HG02763 (cell line): ENCODE results near the gene SIPA1L3.

Source experiments
- ATAC-seq: cut with Tn5 transposase; IDR thresholded peaks from one replicate; pipeline ENCODE4 v1.9.1; 2021; ENCODE audit warnings: mild to moderate bottlenecking, moderate library complexity; ENCODE audit not compliant: unreplicated experiment

Gene SIPA1L3

DNA sequence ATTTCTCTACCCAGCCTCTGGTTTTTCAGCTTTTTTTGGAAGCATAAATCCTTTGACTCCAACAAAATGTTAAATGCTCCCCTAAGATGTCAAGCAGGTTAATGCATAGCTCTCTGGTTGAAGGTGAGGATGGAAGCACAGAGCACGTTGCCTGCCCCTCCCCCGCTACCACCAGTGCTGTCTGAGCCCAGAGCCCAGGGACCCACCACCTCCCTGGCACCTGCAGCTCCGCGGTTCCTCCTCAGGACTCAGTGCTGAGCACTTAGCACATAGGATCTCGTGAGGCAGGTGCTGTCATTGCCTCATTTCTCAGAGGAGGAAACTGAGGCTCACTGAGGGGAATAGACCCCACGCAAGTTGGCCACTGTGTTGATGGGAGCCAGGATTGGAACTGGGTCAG lies 268.4 kb downstream of the SIPA1L3 start:
- ATAC-seq: no peak

DNA sequence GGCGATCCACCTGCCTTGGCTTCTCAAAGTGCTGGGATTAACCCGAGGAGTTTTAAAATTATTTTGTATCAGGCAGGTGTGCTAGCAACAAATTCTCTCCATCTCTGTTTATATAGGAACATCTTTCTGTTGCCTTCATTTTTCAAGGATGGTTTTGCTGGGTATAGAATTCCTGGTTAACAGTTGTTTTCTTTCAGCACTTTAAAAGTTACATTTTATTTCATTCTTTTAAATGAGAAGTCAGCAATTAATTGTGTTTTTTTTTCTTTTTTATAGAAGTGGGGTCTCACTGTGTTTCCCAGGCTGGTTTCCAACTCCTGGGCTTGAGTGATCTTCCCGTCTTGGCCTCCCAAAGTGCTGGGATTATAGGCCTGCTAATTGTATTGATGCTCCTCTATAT lies 273.1 kb downstream of the SIPA1L3 start:
- no peak for ATAC-seq

DNA sequence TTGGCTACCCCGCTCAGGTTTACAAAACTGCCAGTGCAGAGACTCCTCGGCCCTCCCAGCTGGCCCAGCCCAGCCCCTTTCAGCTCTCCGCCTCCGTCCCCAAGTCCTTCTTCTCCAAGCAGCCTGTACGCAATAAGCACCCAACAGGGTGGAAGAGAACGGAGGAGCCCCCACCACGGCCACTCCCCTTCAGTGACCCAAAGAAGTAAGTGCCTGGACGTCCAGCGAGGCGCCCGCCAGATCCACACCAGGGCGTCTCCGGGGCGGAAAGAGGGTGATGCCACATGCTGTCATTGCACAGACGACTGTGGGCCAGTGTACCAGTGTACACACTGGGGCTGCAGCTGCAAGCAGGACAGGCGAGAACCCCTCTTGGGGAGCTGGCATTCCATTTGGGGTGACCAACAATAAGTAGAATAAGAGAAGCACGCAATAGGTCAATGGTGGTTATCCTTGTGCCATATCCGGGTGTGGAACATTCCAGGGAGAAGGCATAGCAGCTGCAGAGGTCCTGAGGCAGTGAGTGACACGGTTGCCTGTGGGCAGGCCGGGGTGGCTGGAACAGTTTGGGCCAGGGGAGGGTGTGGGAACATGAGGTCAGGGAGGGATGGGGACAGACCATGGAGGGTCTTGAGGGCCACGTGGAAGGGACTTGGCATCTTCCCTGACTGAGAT lies 275.7 kb downstream of the SIPA1L3 start:
- ATAC-seq: no peak

DNA sequence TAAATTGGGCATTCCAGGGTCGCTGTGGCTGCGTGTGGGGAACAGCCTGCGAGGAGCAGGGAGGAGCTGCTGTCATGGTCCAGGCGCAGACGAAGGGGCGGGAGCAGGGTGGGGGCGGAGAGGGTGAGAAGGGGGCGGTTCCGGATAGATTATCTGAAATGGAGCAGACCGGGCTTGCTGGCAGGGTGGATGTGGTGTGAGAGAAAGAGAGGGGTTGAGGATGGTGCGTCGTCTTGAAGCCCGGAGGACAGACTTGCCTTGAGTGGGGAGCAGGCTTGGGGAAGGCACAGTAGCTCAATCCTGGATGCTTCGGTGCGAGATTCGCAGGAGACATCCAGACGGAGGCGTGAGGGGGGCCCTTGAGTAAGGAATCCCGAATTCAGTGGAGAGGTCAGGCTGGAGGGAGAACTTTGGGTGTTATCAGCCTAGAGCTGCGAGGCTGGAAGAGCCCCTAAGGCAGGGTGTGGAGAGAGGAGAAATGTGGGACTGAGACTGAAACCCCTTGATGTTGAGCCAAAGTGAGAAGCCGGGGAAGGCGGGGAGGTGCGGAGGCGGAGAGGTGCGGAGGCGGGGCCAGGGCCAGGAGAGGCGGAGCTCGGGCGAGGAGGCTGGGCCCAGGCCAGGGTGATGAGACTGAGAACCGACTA lies 276.4 kb downstream of the SIPA1L3 start:
- ATAC-seq: no peak

DNA sequence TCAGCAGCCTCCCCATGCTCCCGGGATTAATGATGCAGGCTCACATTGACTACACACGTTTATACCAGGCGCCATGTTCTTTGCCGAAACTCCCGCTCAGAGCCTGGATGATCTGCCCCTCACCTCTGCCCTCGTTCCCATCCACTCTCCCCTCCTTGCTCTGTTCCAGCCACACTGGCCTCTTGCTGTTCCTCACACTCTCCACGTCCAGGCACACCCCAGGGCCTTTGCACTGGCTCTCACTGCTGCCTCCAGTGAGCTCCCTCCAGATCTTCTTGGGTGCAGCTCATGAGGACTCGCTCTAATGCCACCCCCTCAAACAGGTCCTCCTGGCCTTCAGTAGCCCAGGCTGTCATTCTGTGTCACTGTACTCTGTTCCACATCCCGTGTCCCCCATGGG lies 277.8 kb downstream of the SIPA1L3 start:
- no peak for ATAC-seq

DNA sequence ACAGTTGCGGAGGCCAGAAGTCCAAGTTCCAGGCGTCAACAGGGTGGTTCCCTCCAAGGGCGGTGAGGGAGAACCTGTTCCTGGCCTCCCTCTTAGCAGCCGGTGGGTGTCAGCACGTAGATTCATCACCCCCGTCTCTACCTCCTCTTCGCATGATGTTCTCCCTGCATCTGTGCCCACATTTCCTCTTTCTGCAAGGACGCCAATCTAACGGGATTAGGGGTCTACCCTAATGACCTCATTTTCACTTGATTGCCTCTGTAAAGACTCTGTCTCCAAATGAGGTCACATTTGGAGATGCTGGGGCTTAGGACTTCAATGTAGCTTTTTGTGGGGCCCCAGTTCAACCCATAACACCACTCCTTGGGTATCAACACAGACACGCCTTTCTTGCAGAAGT lies 278.6 kb downstream of the SIPA1L3 start:
- ATAC-seq: no peak

DNA sequence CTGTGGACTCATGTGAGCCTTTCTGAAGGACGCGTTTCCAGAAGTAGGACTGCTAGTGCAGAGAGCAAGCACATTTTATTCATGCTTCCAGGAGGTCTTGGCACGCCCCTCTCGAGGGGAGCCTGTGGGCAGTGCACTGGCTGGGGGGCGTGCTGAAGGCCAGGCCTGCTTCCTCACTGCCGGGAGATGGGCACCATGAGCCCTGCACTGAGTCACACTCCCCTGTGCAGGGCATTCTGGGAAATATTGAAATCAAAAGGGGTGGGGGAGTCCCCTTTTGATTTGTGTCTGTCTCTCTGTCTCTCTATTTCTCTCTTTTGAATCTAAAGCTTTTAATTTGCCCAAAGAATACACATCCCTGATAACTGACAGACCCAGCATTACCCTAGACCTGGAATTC lies 283.1 kb downstream of the SIPA1L3 start:
- no peak for ATAC-seq

DNA sequence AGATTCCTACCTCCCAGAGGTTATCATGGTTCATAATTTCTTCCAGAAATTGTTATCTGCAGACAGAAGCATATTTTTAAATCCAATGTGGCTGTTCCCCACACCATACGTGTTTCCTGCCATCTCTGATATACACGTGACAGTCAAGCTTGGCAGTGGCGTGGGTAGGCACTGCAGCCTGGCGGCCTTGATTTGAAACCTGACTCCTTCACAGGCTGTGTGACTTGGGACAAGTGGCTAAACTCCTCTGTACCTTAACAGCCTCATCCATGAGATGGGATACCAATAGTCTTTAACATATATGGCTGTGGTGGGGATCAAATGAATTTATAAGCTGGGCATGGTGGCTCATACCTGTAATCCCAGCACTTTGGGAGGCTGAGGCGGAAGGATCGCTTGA lies 283.8 kb downstream of the SIPA1L3 start:
- ATAC-seq: no peak

DNA sequence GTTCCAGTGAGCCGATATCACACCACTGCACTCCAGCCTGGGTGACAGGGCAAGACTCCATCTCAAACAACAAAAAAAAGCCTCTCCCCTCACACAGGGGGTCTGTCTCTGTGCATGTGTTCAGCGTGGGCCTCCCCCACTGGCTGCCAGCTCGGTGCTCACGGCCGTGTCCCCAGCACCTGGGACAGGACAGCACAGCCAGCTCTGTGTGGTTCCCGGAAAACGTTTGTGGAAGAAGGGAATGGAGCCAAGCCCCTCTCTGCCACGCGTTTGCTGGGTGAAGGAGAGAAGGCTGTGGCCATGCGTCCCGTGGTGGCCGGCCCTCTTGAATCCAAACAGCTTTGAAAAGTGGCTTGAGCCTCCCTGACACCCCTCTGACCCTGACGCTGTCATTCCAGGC lies 284.7 kb downstream of the SIPA1L3 start:
- ATAC-seq: no peak

DNA sequence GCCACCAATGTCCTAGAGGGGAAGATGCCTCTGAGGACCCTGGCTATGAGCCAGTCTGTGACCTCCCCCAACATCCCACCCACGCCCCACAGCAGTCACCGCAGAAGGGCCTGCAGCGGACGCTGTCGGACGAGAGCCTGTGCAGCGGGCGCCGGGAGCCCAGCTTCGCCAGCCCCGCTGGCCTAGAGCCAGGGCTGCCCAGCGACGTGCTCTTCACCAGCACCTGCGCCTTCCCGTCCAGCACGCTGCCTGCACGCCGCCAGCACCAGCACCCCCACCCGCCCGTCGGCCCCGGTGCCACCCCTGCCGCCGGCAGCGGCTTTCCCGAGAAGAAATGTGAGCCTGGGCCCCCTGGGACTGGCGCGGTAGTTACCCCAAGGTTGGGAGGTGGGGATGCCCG lies 286.4 kb downstream of the SIPA1L3 start:
- no peak for ATAC-seq

DNA sequence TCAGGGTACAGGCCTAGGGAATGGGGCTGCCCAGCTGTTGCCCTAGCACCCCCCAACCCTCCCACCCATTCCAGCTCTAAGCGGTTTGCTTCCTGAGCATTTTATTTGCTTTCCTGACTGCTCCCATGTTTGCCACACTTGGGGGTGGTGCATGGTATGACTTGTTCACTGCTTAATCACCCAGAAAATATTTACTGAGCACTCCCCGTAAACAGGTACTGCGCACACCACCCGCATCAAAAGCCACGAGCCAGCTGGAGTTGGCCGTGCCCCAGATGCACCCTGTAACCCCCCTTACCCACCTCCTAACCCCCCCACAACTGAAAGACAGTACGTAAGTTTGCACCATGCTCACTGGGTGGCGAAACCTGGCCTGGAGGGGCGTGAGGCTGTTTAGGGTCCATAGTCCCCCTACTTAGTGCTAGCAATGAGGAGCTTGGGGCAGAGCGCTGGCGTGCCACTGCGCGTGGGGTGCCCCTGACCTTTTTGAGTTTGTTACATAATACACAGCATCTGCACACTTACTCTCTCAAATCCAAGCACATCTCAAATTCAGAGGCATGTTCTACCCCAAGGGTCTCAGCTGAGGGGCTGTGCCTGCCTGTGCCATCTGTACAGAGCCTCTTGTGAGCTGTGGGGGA lies 287.2 kb downstream of the SIPA1L3 start:
- ATAC-seq: no peak

DNA sequence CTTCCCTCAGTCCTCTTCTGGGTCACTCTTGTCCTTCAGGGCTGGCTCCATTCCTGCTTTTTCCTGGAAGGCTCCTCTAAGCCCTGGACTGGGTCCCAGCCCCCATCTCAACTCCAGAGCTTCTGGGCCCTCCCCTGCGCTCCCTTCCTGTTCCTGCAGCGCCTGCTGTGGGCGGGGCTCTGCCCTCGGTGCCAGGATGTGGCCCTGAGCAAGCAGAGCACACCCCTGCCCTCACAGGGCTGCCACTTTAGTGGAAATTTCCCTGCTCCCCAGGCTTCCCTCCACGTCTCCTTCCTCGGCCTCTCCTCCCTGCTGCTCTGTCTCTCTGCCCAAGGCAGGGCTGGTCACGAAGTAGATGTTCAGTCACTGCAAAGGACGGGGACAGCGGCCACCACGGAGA lies 288.2 kb downstream of the SIPA1L3 start:
- no peak for ATAC-seq

DNA sequence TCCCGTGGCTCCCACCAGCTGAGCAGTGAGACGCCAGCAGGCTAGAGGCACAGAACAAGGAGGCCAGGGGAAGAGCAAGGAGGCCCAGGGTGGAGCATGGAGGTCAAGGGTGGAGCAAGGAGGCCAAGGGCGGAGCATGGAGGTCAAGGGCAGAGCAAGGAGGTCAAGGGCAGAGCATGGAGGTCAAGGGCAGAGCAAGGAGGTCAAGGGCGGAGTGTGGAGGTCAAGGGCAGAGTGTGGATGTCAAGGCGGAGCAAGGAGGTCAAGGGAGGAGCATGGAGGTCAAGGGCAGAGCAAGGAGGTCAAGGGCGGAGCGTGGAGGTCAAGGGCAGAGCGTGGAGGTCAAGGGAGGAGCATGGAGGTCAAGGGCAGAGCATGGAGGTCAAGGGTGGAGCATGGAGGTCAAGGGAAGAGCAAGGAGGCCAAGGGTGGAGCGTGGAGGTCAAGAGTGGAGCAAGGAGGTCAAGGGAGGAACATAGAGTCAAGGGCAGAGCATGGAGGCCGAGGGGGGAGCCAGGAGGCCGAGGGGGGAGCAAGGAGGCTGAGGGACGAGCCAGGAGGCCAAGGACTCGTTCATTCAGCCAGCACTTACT lies 289.3 kb downstream of the SIPA1L3 start:
- ATAC-seq: no peak

DNA sequence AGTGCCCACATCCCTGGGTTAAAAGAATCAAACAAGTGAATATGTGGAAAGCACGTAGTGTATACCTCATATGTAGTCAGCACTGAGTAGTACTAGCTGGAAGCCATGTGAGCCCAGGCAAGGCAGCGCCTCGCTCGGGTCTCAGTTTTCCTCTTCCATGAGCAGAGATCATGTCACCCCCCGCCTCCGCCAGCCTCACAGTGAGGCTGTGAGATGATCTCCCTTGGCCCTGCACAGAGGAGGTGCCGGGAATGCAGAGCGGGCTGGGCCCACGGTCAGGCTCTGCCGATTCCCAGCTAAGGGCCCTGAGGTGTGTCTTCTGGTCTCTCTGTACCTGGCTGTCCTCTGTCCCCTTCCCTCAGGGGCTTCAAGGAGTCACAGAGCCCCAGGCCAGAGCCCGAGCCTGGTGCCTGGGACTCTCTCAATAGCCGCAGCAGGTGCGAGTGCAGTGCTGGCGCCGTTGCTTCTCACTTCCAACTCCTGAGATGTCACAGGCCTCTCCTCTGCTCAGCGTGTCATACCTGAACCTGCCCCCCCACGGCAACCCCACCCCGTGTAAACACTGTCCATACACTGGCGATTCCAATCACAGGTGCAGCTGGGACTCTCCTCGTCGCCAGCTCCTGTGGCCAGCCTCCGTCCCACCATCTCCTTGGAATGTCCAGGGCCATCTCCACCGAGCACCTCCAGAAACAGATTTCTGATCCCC lies 290.1 kb downstream of the SIPA1L3 start:
- no peak for ATAC-seq

DNA sequence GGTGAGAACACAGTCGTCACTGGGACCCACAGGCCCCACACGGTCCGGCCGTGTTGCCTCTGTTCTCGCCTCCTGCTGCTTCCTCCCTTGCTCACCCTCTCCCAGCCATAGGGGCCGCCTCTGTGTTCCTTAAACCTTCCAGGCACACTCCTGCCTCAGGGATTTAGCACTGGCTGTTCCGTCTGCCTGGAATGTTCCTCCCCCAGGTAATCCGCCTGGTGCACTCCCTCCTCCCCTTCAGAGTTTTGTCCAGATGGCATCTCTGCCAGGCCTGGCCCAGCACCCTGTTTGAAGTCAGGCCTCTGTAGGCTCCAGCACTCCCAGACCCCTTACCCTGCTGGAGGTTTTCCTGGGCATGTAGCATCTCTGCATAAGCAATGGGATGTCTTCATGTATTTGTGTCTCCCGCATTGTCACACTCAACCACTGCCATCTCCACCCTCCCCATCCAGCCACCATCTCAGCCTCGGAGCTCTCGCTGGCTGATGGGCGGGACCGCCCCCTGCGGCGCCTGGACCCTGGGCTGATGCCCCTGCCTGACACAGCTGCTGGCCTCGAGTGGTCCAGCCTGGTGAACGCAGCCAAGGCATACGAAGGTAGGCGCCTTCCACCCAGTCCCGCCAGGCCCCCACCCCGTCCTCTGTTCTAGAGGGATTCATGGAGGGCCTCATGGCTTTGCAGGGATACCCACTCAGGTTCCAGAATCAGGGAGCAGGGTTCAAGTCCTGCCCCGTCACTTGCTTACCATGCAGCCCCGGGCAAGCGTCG lies 291.1 kb downstream of the SIPA1L3 start:
- no peak for ATAC-seq

DNA sequence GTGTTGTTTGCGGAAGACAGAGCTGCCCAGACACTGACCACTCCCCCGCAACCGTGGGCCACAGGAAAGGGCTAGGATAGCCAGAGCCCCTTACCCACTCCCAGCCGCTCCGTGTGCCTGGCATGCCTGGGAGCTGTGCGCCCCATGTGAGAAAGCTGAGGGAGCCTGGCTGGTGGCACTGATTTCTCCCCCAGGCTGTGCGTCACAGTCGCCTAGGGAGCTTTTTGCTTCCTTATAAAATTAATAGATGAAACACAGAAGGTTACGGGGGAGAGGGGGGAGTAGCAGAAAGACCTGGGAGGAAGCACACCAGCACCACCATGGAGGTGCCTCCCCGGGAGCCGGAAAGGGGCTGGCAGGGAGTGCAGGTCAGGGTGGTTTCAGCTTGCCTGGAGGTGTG lies 292.3 kb downstream of the SIPA1L3 start:
- ATAC-seq: no peak

DNA sequence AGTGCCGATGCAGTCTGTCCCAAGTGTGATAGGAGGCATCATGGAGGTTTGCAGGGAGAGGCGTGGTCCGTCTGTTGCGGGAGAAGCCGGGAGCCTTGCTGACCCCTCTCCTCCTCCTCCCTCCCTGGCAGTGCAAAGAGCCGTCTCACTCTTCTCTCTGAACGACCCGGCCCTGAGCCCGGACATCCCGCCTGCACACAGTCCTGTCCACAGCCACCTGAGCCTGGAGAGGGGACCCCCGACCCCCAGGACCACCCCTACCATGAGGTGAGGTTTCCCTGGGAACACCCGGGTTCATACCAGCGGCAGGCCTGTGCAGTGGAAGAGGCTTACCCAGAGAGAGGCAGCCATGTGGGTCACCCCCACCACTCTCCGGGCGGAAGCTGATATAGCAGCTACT lies 294.7 kb downstream of the SIPA1L3 start:
- no peak for ATAC-seq

DNA sequence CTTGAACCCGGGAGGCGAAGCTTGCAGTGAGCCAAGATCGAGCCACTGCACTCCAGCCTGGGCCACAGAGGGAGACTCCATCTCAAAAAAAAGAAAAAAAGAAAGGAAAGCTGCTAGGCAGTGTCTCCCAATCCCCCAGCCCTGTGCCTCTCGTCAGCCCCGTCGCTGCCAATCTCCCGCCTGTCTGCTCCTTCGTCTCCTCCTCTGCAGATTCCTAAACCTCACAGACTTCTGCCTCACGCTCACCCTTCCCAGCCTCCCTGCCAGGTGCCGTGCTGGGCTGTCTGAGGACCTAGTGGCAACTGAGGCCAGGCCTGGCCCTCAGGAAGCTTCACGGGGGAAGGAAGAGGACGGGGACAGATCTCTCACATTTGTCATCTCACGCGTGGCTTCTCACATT lies 295.5 kb downstream of the SIPA1L3 start:
- ATAC-seq: no peak

DNA sequence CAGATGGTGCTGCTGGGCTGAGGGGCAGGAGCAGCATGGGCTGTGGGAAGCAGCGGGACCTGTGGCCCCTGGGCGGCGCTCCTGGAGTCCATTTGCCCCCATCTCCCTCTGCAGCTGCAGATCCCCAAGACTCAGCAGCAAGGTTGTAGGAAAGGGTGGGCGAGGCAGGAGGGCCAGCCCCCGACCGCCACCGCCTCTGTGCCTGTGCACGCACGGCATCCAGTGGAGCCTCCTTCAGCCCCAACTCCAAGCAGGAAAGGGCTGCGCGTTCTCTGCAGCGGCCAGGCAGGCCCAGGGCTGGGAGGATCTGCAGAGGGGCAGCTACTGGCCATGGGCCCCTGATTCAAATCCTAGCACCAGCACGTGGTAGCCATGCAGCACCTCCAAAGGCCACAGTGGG lies 296.2 kb downstream of the SIPA1L3 start:
- ATAC-seq: no peak

DNA sequence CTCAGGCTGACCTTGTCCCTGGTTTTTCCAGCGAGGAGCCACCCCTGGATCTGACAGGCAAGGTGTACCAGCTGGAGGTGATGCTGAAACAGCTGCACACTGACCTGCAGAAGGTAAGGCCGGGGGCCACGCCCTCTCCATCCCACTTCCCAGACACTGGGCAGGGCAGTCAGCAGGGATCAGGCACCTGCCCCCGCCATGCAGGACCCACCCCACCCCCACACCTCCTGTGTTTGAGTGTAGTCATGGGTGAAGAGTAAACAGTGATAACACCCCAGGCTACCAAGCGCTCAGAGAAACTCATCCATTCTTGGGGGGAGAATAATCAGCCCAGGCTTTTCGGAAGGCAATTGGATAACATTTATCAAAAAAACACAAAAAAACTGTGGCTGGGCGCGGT lies 297.1 kb downstream of the SIPA1L3 start:
- ATAC-seq: no peak

DNA sequence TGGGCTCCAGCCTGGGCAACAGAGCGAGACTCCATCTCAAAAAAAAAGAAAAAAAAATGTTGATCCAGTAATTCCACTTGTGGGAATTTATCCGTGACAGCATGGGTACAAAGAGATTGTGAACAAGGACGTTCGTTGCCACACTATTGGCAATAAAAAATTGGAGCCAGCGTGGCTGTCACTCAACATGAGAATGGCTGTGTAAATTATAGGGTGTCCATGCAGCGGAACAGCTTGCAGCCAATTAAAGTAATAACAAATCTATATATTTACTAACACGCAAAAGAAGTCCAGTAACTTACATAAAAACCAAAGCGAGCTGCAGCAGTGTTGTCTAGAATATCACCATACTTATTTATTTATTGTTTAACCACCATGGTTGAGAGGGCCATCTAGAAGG lies 297.7 kb downstream of the SIPA1L3 start:
- no peak for ATAC-seq
